Glutamatergic neuron (in vitro differentiated cells): ENCODE results near the gene CNIH3. TPM values are rescaled to one million over a fixed set of nuclear protein-coding genes. Genes with fewer than 3 reads are reported as not detected.

ENCODE experiments used
- DNase-seq: peaks from one replicate; pipeline ENCODE4 v3.0.0; 2022
- H3K27ac Mint-ChIP-seq: one replicate; pipeline ENCODE4 v1.8.0; 2020; ENCODE audit warnings: mild to moderate bottlenecking, mixed read lengths, inconsistent platforms; ENCODE audit not compliant: unreplicated experiment
- H3K27me3 Mint-ChIP-seq: one replicate; pipeline ENCODE4 v1.8.0; 2020; ENCODE audit warnings: mild to moderate bottlenecking, moderate library complexity, mixed read lengths, inconsistent platforms; ENCODE audit not compliant: unreplicated experiment
- H3K36me3 Mint-ChIP-seq: one replicate; pipeline ENCODE4 v1.8.0; 2020; ENCODE audit warnings: mild to moderate bottlenecking, mixed read lengths, inconsistent platforms; ENCODE audit not compliant: unreplicated experiment
- H3K4me1 Mint-ChIP-seq: one replicate; pipeline ENCODE4 v1.8.0; 2020; ENCODE audit warnings: mild to moderate bottlenecking, low read depth, mixed read lengths, inconsistent platforms; ENCODE audit not compliant: unreplicated experiment
- H3K4me3 Mint-ChIP-seq: one replicate; pipeline ENCODE4 v1.8.0; 2020; ENCODE audit warnings: mild to moderate bottlenecking, mixed read lengths, inconsistent platforms; ENCODE audit not compliant: unreplicated experiment
- H3K9me3 Mint-ChIP-seq: one replicate; pipeline ENCODE4 v1.8.0; 2020; ENCODE audit warnings: mild to moderate bottlenecking, moderate library complexity, mixed read lengths, inconsistent platforms; ENCODE audit not compliant: unreplicated experiment
- CTCF ChIP-seq: fragments of 200-600 bp; sonication (generic); IDR thresholded peaks from one replicate; pipeline ENCODE4 v1.5.0; 2021; ENCODE audit not compliant: partially characterized antibody, unreplicated experiment
- total RNA-seq: library from RNA; stranded (reverse); fragmentation: NEBNext Ultra II Directional; extraction: Animal tissue kit (Norgen Biotek cat#: 25700); gene quantifications from one replicate; pipeline ENCODE4 v1.2.1, GENCODE V29; 2021; ENCODE audit not compliant: unreplicated experiment

The CNIH3 gene
- total RNA-seq, 1 donor from 2014 or later, result 4.4 TPM

- no peak overlapping the region for H3K27ac Mint-ChIP-seq
- no peak for TF ChIP-seq CTCF
- no peaks in the 10 kb centered on the region for H3K4me1 Mint-ChIP-seq
- no peak for DNase-seq
- peaks cover under 1% of the 10 kb centered on the region for H3K9me3 Mint-ChIP-seq
- H3K27me3 Mint-ChIP-seq, result peaks cover 2% of the 10 kb centered on the region
- no peak overlapping the region for H3K4me3 Mint-ChIP-seq
- no peaks in the 10 kb centered on the region for H3K36me3 Mint-ChIP-seq
Observed at GRCh38 chr1:224698015-224698451, 81.9 kb downstream of the CNIH3 start.

- Mint-ChIP-seq H3K27me3 (peaks cover 4% of the 10 kb centered on the region), H3K36me3 (no peaks in the 10 kb centered on the region), H3K4me1 (peaks cover 7% of the 10 kb centered on the region), H3K27ac (no peak overlapping the region), H3K9me3 (peaks cover 1% of the 10 kb centered on the region), H3K4me3 (no peak overlapping the region)
- DNase-seq, result no peak
- peak; percentile 39 for TF ChIP-seq CTCF
Observed at GRCh38 chr1:224700918-224701531, 84.9 kb downstream of the CNIH3 start.

- peaks cover 5% of the 10 kb centered on the region for H3K9me3 Mint-ChIP-seq
- H3K36me3 Mint-ChIP-seq, result no peaks in the 10 kb centered on the region
- H3K4me1 Mint-ChIP-seq, result peaks cover 7% of the 10 kb centered on the region
- H3K4me3 Mint-ChIP-seq, result no peak overlapping the region
- DNase-seq, result no peak
- H3K27me3 Mint-ChIP-seq, result peaks cover 6% of the 10 kb centered on the region
- TF ChIP-seq CTCF, result no peak
- no peak overlapping the region for H3K27ac Mint-ChIP-seq
Observed at GRCh38 chr1:224703702-224704101, 87.6 kb downstream of the CNIH3 start.

GRCh38 chr1:224704107-224704735, 88.1 kb downstream of the CNIH3 start:
- Mint-ChIP-seq H3K27me3 (peaks cover 4% of the 10 kb centered on the region), H3K4me3 (no peak overlapping the region), H3K4me1 (peaks cover 7% of the 10 kb centered on the region), H3K9me3 (peaks cover 5% of the 10 kb centered on the region), H3K27ac (no peak overlapping the region), H3K36me3 (no peaks in the 10 kb centered on the region)
- DNase-seq, result no peak
- TF ChIP-seq CTCF, result no peak

- H3K36me3 Mint-ChIP-seq, result no peaks in the 10 kb centered on the region
- H3K27me3 Mint-ChIP-seq, result peaks cover 4% of the 10 kb centered on the region
- H3K9me3 Mint-ChIP-seq, result peaks cover 5% of the 10 kb centered on the region
- no peak overlapping the region for H3K4me3 Mint-ChIP-seq
- DNase-seq, result no peak
- peaks cover 7% of the 10 kb centered on the region for H3K4me1 Mint-ChIP-seq
- no peak overlapping the region for H3K27ac Mint-ChIP-seq
- no peak for TF ChIP-seq CTCF
Observed at GRCh38 chr1:224705578-224705977, 89.5 kb downstream of the CNIH3 start.
